HepG2 (cell line): ENCODE results near the gene INTS15. TPM values are rescaled to one million over a fixed set of nuclear protein-coding genes. Genes with fewer than 3 reads are reported as not detected.

Experiments used
- ATAC-seq: fragments of 200-7000 bp; cut with Tn5 transposase; 3 replicates; pipeline ENCODE4 v1.9.1; 2020; ENCODE audit warnings: mild to moderate bottlenecking, moderate library complexity
- BruUV-seq: library from RNA; stranded (reverse); fragments of 400-500 nt; replicated peaks from 2 replicates; lab custom pipeline; 2021; lab: Mats Ljungman, UMichigan
- CTCF ChIA-PET: fragments of 300-600 bp; formaldehyde crosslinking; extraction: SDS; loops from one replicate; lab custom pipeline; 2021; ENCODE audit warnings: low total read pairs, inconsistent platforms, low intra/inter-chr PET ratio; lab: Yijun Ruan, JAX
- POLR2A ChIA-PET: fragments of 350-600 bp; sonication (Branson Sonifier 250); formaldehyde crosslinking; loops from one replicate; lab custom pipeline; 2020; ENCODE audit warnings: antibody characterized with exemption, inconsistent platforms; lab: Yijun Ruan, JAX
- DNase-seq: peaks from one replicate; pipeline ENCODE4 v3.0.0-alpha.2; 2015; ENCODE audit warnings: low spot score
- FAIRE-seq: peaks from 3 replicates; lab custom pipeline; 2011; peaks lifted over from hg19 to GRCh38; lab: Jason Lieb, UNC
- H2AFZ ChIP-seq: one replicate; pipeline ENCODE4 v1.6.1; 2011; ENCODE audit warnings: low read length, inconsistent platforms
- H3K27ac ChIP-seq: fragments of 300-600 bp; 3 replicates; pipeline ENCODE4 v1.8.0; 2011; ENCODE audit warnings: mixed run types, mild to moderate bottlenecking, mixed read lengths, low read length, inconsistent platforms; ENCODE audit not compliant: insufficient read depth; ENCODE audit errors: extremely low read length
- H3K27me3 ChIP-seq, 2 experiments: fragments of 200-600 bp in 1 of 2; 2 replicates in 1 of 2; 3 replicates in 1 of 2; pipeline versions ENCODE4 v1.6.0 to v1.8.0; 2011; ENCODE audit warnings: low read length in 2 of 2, mild to moderate bottlenecking in 2 of 2, moderate library complexity in 2 of 2, inconsistent platforms in 1 of 2; ENCODE audit not compliant: insufficient read depth in 2 of 2, control insufficient read depth in 1 of 2
- H3K36me3 ChIP-seq, 2 experiments: fragments of 200-600 bp in 1 of 2; replicated peaks in 1 of 2; 2 replicates in 1 of 2; 3 replicates in 1 of 2; pipeline versions ENCODE4 v1.5.1 to v1.8.0; 2011; ENCODE audit warnings: low read length in 2 of 2, inconsistent platforms in 1 of 2; ENCODE audit not compliant: insufficient read depth in 2 of 2, control insufficient read depth in 1 of 2
- H3K4me1 ChIP-seq: 2 replicates; pipeline ENCODE4 v1.5.1; 2012; ENCODE audit warnings: low read length, inconsistent platforms; ENCODE audit not compliant: insufficient read depth
- H3K4me2 ChIP-seq: 2 replicates; pipeline ENCODE4 v1.6.0; 2011; ENCODE audit warnings: low read depth, low read length, inconsistent platforms
- H3K4me3 ChIP-seq, 3 experiments: fragments of 200-600 bp in 1 of 3; sonication (generic), shearing (Covaris generic) in 1 of 3; replicated peaks in 1 of 3; 2 replicates each; pipeline ENCODE4 v1.5.1; 2011 to 2016; ENCODE audit warnings: low read length in 3 of 3, inconsistent platforms in 2 of 3, low read depth in 2 of 3, mild to moderate bottlenecking in 2 of 3, control low read depth in 1 of 3, mixed read lengths in 1 of 3; ENCODE audit not compliant: insufficient read depth in 1 of 3
- H3K79me2 ChIP-seq: one replicate; pipeline ENCODE4 v1.6.1; 2011; ENCODE audit warnings: low read length, inconsistent platforms; ENCODE audit not compliant: insufficient read depth
- H3K9ac ChIP-seq: 2 replicates; pipeline ENCODE4 v1.6.0; 2011; ENCODE audit warnings: mild to moderate bottlenecking, low read depth, low read length, inconsistent platforms; ENCODE audit not compliant: insufficient read depth
- H3K9me3 ChIP-seq: 2 replicates; pipeline ENCODE4 v1.5.1; 2012; ENCODE audit warnings: mild to moderate bottlenecking, low read length
- H4K20me1 ChIP-seq: 2 replicates; pipeline ENCODE4 v1.6.0; 2011; ENCODE audit warnings: inconsistent platforms, mild to moderate bottlenecking, low read length, moderate library complexity; ENCODE audit not compliant: insufficient read depth
- AHDC1 ChIP-seq: sonication (generic); formaldehyde crosslinking; IDR thresholded peaks from 2 replicates; pipeline ENCODE4 v1.5.1; 2020; ENCODE audit warnings: mild to moderate bottlenecking, missing genetic modification reagents, borderline replicate concordance
- ARNT2 ChIP-seq: sonication (generic); formaldehyde crosslinking; IDR thresholded peaks from 2 replicates; pipeline ENCODE4 v1.8.0; 2022; ENCODE audit warnings: mild to moderate bottlenecking, low read depth, missing genetic modification reagents, moderate library complexity
- ESRRA ChIP-seq: sonication (generic); formaldehyde crosslinking; IDR thresholded peaks from 2 replicates; pipeline ENCODE4 v1.5.1; 2020; ENCODE audit warnings: mild to moderate bottlenecking, low read depth, missing genetic modification reagents
- IRF2 ChIP-seq: IDR thresholded peaks from 2 replicates; pipeline ENCODE4 v1.6.1; 2018; ENCODE audit warnings: missing genetic modification reagents, missing compliant biosample characterization
- ISL2 ChIP-seq: sonication (generic); formaldehyde crosslinking; IDR thresholded peaks from 2 replicates; pipeline ENCODE4 v1.5.0; 2020; ENCODE audit warnings: missing genetic modification reagents
- RBFOX2 ChIP-seq: fragments of 200-400 bp; formaldehyde crosslinking; IDR thresholded peaks from 2 replicates; pipeline ENCODE4 v1.6.1; 2017; ENCODE audit warnings: low read depth, mild to moderate bottlenecking, low read length
- SNAPC5 ChIP-seq: sonication (generic); formaldehyde crosslinking; IDR thresholded peaks from 2 replicates; pipeline ENCODE4 v1.8.1; 2023; ENCODE audit warnings: mild to moderate bottlenecking, missing genetic modification reagents, borderline replicate concordance
- U2AF2 ChIP-seq: fragments of 200-400 bp; formaldehyde crosslinking; IDR thresholded peaks from 2 replicates; pipeline ENCODE4 v1.6.1; 2017; ENCODE audit warnings: low read depth, mild to moderate bottlenecking, low read length
- WGBS: methylation state at CpG from one replicate; pipeline ENCODE4 v1.1.6; 2017; ENCODE audit warnings: low lambda C conversion rate; 5-methylcytosine and 5-hydroxymethylcytosine counted together
- in situ Hi-C: cut with HindIII; loops from 2 replicates; pipeline ENCODE4 v1.10.0; 2017; ENCODE audit warnings: low pct_unique_long_range_greater_than_20kb; ENCODE audit not compliant: extremely low pct_ligation_motif_present
- intact Hi-C: fragments of 100-400 bp; cut with micrococcal nuclease; formaldehyde crosslinking; loops from one replicate; pipeline ENCODE4 v1.10.0; 2022; ENCODE audit not compliant: unreplicated experiment
- polyA plus RNA-seq, 8 experiments: library from polyadenylated mRNA; depleted of rRNA in 3 of 8; stranded (reverse) in 7 of 8; unstranded in 1 of 8; fragments of >200 nt; fragmentation: Illumina TruSeq in 4 of 8; extraction: Trizol in 4 of 8; gene quantifications; 2 replicates each; pipeline versions ENCODE4 v1.2.1 to v1.2.3, GENCODE V29; 2011 to 2016; ENCODE audit warnings: low read depth in 4 of 8, missing spikeins in 1 of 8, mixed read lengths in 1 of 8; ENCODE audit not compliant: insufficient read depth in 1 of 8
- total RNA-seq, 5 experiments: library from RNA; depleted of rRNA; stranded (reverse); fragments of >200 nt; fragmentation: Illumina TruSeq; extraction: Trizol; gene quantifications; 2 replicates each; pipeline ENCODE4 v1.2.3, GENCODE V29; 2016; ENCODE audit warnings: low read depth in 1 of 5

The INTS15 gene
- total and polyA plus RNA-seq, 2 of the 13 experiments (the other 11 are each of a cell fraction or from before 2014, with no cell fraction given): 16.3 to 25.7 TPM

- Histone ChIP-seq H3K4me3 (no peak overlapping the region), H3K27ac (no peak overlapping the region), H3K4me2 (no peak overlapping the region), H3K4me1 (no peaks in the 10 kb centered on the region), H4K20me1 (no peaks in the 10 kb centered on the region), H3K9ac (no peak overlapping the region)
- no peak for ATAC-seq
- 0 out of 2 replicates have a peak, but pooled peaks have one; percentile 33 for TF ChIP-seq RBFOX2
- TF ChIP-seq U2AF2: no peak
- no peak for TF ChIP-seq ARNT2 (CRISPR knock-in tag)
- no peak for TF ChIP-seq IRF2 (CRISPR knock-in tag)
- TF ChIP-seq, all 625 proteins: peak for 1
- FAIRE-seq (no peak), DNase-seq (no peak)
- Histone ChIP-seq H2AFZ (no peak overlapping the region), H3K27me3 (no peaks in the 10 kb centered on the region), H3K9me3 (no peaks in the 10 kb centered on the region), H3K79me2 (no peaks in the 10 kb centered on the region), H3K36me3 (peaks cover 6 to 12% of the 10 kb centered on the region in 2 experiments; a peak in 3 of 5 replicates)
- WGBS: 99% methylated on average over 68 of the region's 75 CpGs
- no TSS peak for BruUV-seq
- ChIA-PET POLR2A (no interaction called here), CTCF (no interaction called here)
- in situ Hi-C loops: no loop called here
- intact Hi-C loops: no loop called here
Measured at GRCh38 chr7:6652446-6653011, 62.7 kb downstream of the INTS15 start.

DNA sequence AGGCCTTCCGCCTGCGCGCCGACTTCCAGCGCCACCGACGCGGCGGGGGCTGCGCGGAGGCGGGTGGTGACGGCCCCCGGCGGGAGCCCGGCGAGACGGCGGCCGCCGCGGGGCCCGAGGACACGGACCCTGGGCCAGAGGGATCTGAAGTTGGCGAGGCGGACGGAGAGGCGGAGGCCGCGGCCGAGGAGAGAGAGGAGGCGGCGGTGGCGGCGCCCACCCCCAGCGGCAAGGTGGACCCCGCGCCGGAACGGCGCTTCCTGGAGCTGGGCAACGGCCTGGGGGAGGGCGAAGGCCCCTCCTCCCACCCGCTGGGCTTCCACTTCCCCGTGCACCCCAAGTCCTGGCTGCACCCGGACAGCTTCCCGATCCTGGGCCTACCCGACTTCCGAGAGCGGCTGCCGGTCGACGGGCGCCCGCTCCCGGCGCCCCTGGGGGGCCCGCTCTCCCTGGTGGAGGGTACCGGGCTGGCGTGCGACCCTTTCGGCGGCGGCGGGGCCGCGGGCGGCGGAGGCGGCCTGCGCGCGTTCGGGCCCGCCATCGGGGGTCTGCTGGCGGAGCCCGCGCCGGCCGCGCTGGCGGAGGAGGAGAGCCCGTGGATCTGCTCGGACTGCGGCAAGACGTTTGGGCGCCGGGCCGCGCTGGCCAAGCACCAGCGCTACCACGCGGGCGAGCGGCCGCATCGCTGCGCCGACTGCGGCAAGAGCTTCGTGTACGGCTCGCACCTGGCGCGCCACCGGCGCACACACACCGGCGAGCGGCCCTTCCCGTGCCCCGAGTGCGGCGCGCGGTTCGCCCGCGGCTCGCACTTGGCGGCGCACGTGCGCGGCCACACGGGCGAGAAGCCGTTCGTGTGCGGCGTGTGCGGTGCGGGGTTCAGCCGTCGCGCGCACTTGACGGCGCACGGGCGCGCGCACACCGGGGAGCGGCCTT, 63.5 kb downstream of the INTS15 start:
- in situ Hi-C loops: no loop called here
- POLR2A ChIA-PET: no interaction called here
- DNase-seq (no peak), ATAC-seq (no peak), FAIRE-seq (no peak)
- Histone ChIP-seq H3K4me3 (no peak overlapping the region), H4K20me1 (no peaks in the 10 kb centered on the region), H3K27ac (no peak overlapping the region), H3K79me2 (no peaks in the 10 kb centered on the region), H3K4me2 (no peak overlapping the region), H3K4me1 (peaks cover under 1% of the 10 kb centered on the region; the same call in 1 of the 2 replicates), H3K36me3 (peaks cover 5 to 11% of the 10 kb centered on the region in 2 experiments; a peak in 3 of 5 replicates), H3K9me3 (no peaks in the 10 kb centered on the region), H3K9ac (no peak overlapping the region), H3K27me3 (no peaks in the 10 kb centered on the region), H2AFZ (no peak overlapping the region)
- CTCF ChIA-PET: no interaction called here
- no TSS peak for BruUV-seq
- intact Hi-C loops: no loop called here
- WGBS: 99% methylated on average over 140 of the region's 146 CpGs
- TF ChIP-seq SNAPC5 (CRISPR knock-in tag) (no peak), ISL2 (no peak), AHDC1 (CRISPR knock-in tag) (no peak), ESRRA (CRISPR knock-in tag) (no peak)
